BJ (cell line): ENCODE results near the gene SMCO4. TPM values are rescaled to one million over a fixed set of nuclear protein-coding genes. Genes with fewer than 3 reads are reported as not detected.
A peak's percentile ranks its signal among the peaks of the same experiment; 100 is the strongest.

Experiments
- CTCF ChIA-PET: fragments of 350-600 bp; formaldehyde crosslinking; extraction: SDS; loops from one replicate; lab custom pipeline; 2021; ENCODE audit warnings: antibody characterized with exemption, inconsistent platforms; lab: Yijun Ruan, JAX
- POLR2A ChIA-PET: fragments of 300-600 bp; sonication (Branson Sonifier 250); formaldehyde crosslinking; extraction: SDS; loops from one replicate; lab custom pipeline; 2021; ENCODE audit warnings: antibody characterized with exemption; lab: Charles Lee
- DNase-seq: peaks from one replicate; pipeline ENCODE4 v3.0.0-alpha.2; 2011; ENCODE audit warnings: low read depth
- H3K27me3 ChIP-seq: 2 replicates; pipeline ENCODE4 v1.6.0; 2011; ENCODE audit warnings: low read length; ENCODE audit not compliant: control insufficient read depth, insufficient read depth
- H3K36me3 ChIP-seq: 2 replicates; pipeline ENCODE4 v1.5.1; 2011; ENCODE audit warnings: low read length; ENCODE audit not compliant: control insufficient read depth, insufficient read depth
- H3K4me3 ChIP-seq: 2 replicates; pipeline ENCODE4 v1.5.1; 2011; ENCODE audit warnings: low read depth, mild to moderate bottlenecking, control low read depth, low read length
- CTCF ChIP-seq: IDR thresholded peaks from 2 replicates; pipeline ENCODE4 v1.5.1; 2011; ENCODE audit warnings: low read depth, mild to moderate bottlenecking, control low read depth, inconsistent platforms, low read length, moderate library complexity; ENCODE audit not compliant: insufficient read depth
- polyA plus RNA-seq: library from polyadenylated mRNA; depleted of rRNA; stranded (reverse); fragments of >200 nt; gene quantifications from 2 replicates; pipeline ENCODE4 v1.2.3, GENCODE V29; 2011

SMCO4 gene
- polyA plus RNA-seq, 1 experiment: 12.8 TPM

GRCh38 chr11:93541884-93542810 is 1.0 kb downstream of the SMCO4 start:
- ChIA-PET CTCF (interaction anchor here (0.6 to 3.0 kb wide), 12 partner anchors 8 to 311 kb away, joined by 3 to 24 read pairs (median 3); no protein-coding TSS in a partner anchor), POLR2A (interaction anchor here (0.6 kb wide), 1 partner anchor 76 kb away, joined by 3 read pairs; no protein-coding TSS in a partner anchor)

GRCh38 chr11:93540896-93541553 is 2.2 kb downstream of the SMCO4 start:
- no peak for DNase-seq
- TF ChIP-seq CTCF: no peak
- CTCF ChIA-PET: interaction anchor here (1.1 to 3.0 kb wide), 3 partner anchors 9 to 306 kb away, joined by 3 to 24 read pairs (median 21); no protein-coding TSS in a partner anchor
- no peaks in the 10 kb centered on the region; the same call in 1 of the 2 replicates for H3K27me3 ChIP-seq
- H3K36me3 ChIP-seq: no peaks in the 10 kb centered on the region; the same call in 1 of the 2 replicates
- H3K4me3 ChIP-seq: no peak overlapping the region
- POLR2A ChIA-PET: no interaction called here

More at GRCh38 chr11:93541884-93542810, 1.0 kb downstream of the SMCO4 start:
- no peak for TF ChIP-seq CTCF
- H3K36me3 ChIP-seq: no peaks in the 10 kb centered on the region; the same call in 1 of the 2 replicates
- H3K4me3 ChIP-seq: peak overlapping the region; percentile 77
- no peaks in the 10 kb centered on the region; the same call in 1 of the 2 replicates for H3K27me3 ChIP-seq
- DNase-seq: no peak

- DNase-seq: no peak
- TF ChIP-seq CTCF: no peak
- ChIA-PET POLR2A (no interaction called here), CTCF (interaction anchor here (1.1 to 3.0 kb wide), 3 partner anchors 8 to 306 kb away, joined by 3 to 24 read pairs (median 21); no protein-coding TSS in a partner anchor)
- no peaks in the 10 kb centered on the region; the same call in 1 of the 2 replicates for H3K36me3 ChIP-seq
- no peak overlapping the region for H3K4me3 ChIP-seq
- no peaks in the 10 kb centered on the region; the same call in 1 of the 2 replicates for H3K27me3 ChIP-seq
These were observed 2.9 kb downstream of the SMCO4 start for GRCh38 chr11:93540337-93540736.

- DNase-seq: no peak
- no peak for TF ChIP-seq CTCF
- POLR2A ChIA-PET: no interaction called here
- H3K27me3 ChIP-seq: no peaks in the 10 kb centered on the region; the same call in 1 of the 2 replicates
- CTCF ChIA-PET: interaction anchor here (1.3 kb wide), 1 partner anchor 8 kb away, joined by 3 read pairs; no protein-coding TSS in a partner anchor
- no peaks in the 10 kb centered on the region; the same call in 1 of the 2 replicates for H3K36me3 ChIP-seq
- H3K4me3 ChIP-seq: no peak overlapping the region
These were observed 5.4 kb downstream of the SMCO4 start for GRCh38 chr11:93537767-93538261.
